ENCODE measurements around the gene ATP8B4. TPM values are rescaled to one million over a fixed set of nuclear protein-coding genes. Genes with fewer than 3 reads are reported as not detected.

Gene ATP8B4
- total RNA-seq, 1 experiment from 2014 or later = not detected

DNA sequence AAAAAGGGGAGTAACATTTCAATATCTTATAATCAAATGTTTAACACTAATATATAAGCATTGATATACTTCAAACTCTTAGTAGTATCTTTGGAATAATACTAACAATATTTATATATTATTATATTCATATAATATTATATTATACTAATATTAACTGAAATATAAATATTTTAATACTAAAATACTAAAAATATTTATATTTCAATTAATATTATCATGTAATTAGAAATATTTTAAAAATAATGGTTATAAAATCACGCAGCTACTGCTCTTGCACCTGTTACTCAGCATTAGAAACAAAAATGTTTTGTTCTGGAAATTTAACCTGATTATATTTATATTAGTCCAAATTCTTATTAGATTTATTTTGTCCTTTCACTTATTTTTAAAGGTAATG lies 12.6 kb upstream of the ATP8B4 start:
- Histone ChIP-seq H3K36me3 (ENCODE audit: control insufficient read depth, insufficient read depth, low read length) (no peaks in the 10 kb centered on the region), H3K4me3 (ENCODE audit: low read depth in 2 of 2, low read length in 2 of 2) (no peak overlapping the region), H3K9me3 (ENCODE audit: control insufficient read depth, insufficient read depth, low read depth, low read length) (no peaks in the 10 kb centered on the region), H3K4me1 (ENCODE audit: control insufficient read depth, insufficient read depth, low read length) (no peaks in the 10 kb centered on the region), H3K27me3 (ENCODE audit: control insufficient read depth, insufficient read depth, low read length) (no peaks in the 10 kb centered on the region; the same call in 1 of the 2 replicates), H3K27ac (ENCODE audit: low read length) (no peak overlapping the region)
- in situ Hi-C loops (cut with HindIII; ENCODE audit: low pct_unique_long_range_greater_than_20kb, low sequenced_read_pairs) (no loop called here), intact Hi-C loops (cut with micrococcal nuclease; ENCODE audit: unreplicated experiment) (no loop called here)
- TF ChIP-seq TCF7L2 (IDR thresholded peaks at IDR 0.05; ENCODE audit: low read depth, low read length) (no peak), POLR2AphosphoS5 (IDR thresholded peaks at IDR 0.05; ENCODE audit: low read depth, low read length) (no peak), SIN3A (IDR thresholded peaks at IDR 0.05; ENCODE audit: borderline replicate concordance, insufficient read depth, low read depth, low read length) (no peak)
- TF ChIP-seq, protein P1, sequence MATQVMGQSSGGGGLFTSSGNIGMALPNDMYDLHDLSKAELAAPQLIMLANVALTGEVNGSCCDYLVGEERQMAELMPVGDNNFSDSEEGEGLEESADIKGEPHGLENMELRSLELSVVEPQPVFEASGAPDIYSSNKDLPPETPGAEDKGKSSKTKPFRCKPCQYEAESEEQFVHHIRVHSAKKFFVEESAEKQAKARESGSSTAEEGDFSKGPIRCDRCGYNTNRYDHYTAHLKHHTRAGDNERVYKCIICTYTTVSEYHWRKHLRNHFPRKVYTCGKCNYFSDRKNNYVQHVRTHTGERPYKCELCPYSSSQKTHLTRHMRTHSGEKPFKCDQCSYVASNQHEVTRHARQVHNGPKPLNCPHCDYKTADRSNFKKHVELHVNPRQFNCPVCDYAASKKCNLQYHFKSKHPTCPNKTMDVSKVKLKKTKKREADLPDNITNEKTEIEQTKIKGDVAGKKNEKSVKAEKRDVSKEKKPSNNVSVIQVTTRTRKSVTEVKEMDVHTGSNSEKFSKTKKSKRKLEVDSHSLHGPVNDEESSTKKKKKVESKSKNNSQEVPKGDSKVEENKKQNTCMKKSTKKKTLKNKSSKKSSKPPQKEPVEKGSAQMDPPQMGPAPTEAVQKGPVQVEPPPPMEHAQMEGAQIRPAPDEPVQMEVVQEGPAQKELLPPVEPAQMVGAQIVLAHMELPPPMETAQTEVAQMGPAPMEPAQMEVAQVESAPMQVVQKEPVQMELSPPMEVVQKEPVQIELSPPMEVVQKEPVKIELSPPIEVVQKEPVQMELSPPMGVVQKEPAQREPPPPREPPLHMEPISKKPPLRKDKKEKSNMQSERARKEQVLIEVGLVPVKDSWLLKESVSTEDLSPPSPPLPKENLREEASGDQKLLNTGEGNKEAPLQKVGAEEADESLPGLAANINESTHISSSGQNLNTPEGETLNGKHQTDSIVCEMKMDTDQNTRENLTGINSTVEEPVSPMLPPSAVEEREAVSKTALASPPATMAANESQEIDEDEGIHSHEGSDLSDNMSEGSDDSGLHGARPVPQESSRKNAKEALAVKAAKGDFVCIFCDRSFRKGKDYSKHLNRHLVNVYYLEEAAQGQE (IDR thresholded peaks at IDR 0.05; ENCODE audit: insufficient read depth in 1 of 2, low read depth in 2 of 2, low read length in 1 of 2) = no peak
- TF ChIP-seq, protein P2, sequence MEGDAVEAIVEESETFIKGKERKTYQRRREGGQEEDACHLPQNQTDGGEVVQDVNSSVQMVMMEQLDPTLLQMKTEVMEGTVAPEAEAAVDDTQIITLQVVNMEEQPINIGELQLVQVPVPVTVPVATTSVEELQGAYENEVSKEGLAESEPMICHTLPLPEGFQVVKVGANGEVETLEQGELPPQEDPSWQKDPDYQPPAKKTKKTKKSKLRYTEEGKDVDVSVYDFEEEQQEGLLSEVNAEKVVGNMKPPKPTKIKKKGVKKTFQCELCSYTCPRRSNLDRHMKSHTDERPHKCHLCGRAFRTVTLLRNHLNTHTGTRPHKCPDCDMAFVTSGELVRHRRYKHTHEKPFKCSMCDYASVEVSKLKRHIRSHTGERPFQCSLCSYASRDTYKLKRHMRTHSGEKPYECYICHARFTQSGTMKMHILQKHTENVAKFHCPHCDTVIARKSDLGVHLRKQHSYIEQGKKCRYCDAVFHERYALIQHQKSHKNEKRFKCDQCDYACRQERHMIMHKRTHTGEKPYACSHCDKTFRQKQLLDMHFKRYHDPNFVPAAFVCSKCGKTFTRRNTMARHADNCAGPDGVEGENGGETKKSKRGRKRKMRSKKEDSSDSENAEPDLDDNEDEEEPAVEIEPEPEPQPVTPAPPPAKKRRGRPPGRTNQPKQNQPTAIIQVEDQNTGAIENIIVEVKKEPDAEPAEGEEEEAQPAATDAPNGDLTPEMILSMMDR (IDR thresholded peaks at IDR 0.05) = no peak
- no peak for DNase-seq (ENCODE audit: low read depth, low spot score)
- ATAC-seq = no peak
- BruUV-seq (replicated peaks) = no TSS peak
- POLR2A ChIA-PET = no interaction called here
- CTCF ChIA-PET = no interaction called here

DNA sequence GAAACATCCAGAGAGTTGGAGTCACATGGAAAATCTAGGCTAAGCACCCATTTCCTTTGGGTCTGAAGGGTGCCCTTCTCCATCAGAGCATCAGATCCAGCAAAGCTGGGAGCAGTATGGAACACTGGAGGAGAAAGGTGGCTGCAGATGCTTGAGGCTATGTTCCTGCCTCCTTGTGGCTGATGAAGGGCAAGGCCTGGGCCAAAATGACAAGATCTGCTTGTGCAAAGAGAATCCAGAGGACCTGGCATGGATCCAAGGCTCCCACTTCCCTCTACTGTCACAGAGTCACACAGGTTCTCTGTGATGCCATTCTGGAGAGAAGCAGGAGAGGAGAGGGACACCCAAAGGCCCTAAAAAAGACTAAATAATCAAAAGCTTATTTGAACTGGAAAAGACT lies 9.2 kb upstream of the ATP8B4 start:
- ChIA-PET POLR2A (no interaction called here), CTCF (no interaction called here)
- no peaks in the 10 kb centered on the region for H3K4me1 ChIP-seq (ENCODE audit: control insufficient read depth, insufficient read depth, low read length)
- H3K4me3 ChIP-seq (ENCODE audit: low read depth in 2 of 2, low read length in 2 of 2) = no peak overlapping the region
- intact Hi-C loops (cut with micrococcal nuclease; ENCODE audit: unreplicated experiment) = no loop called here
- TF ChIP-seq, protein P1 (IDR thresholded peaks at IDR 0.05; ENCODE audit: insufficient read depth in 1 of 2, low read depth in 2 of 2, low read length in 1 of 2) = no peak
- TF ChIP-seq, protein P2 (IDR thresholded peaks at IDR 0.05) = no peak
- TF ChIP-seq POLR2AphosphoS5 (IDR thresholded peaks at IDR 0.05; ENCODE audit: low read depth, low read length) (no peak), TCF7L2 (IDR thresholded peaks at IDR 0.05; ENCODE audit: low read depth, low read length) (no peak), SIN3A (IDR thresholded peaks at IDR 0.05; ENCODE audit: borderline replicate concordance, insufficient read depth, low read depth, low read length) (no peak)
- ATAC-seq (no peak), DNase-seq (ENCODE audit: low read depth, low spot score) (no peak)
- H3K27ac ChIP-seq (ENCODE audit: low read length) = no peak overlapping the region
- no peaks in the 10 kb centered on the region for H3K27me3 ChIP-seq (ENCODE audit: control insufficient read depth, insufficient read depth, low read length)
- H3K9me3 ChIP-seq (ENCODE audit: control insufficient read depth, insufficient read depth, low read depth, low read length) = no peaks in the 10 kb centered on the region
- in situ Hi-C loops (cut with HindIII; ENCODE audit: low pct_unique_long_range_greater_than_20kb, low sequenced_read_pairs) = no loop called here
- no peaks in the 10 kb centered on the region for H3K36me3 ChIP-seq (ENCODE audit: control insufficient read depth, insufficient read depth, low read length)
- no TSS peak for BruUV-seq (replicated peaks)

All from Panc1 (cell line).